Erythroblast (primary cell): ENCODE results near the gene VEGFB.

Experiments
- GATA1 ChIP-seq: IDR thresholded peaks from 2 replicates; pipeline ENCODE4 v1.6.1; 2011; ENCODE audit warnings: low read depth, mild to moderate bottlenecking, control low read depth, low read length, moderate library complexity
- POLR2A ChIP-seq: IDR thresholded peaks from 2 replicates; pipeline ENCODE4 v1.6.1; 2011; ENCODE audit warnings: mild to moderate bottlenecking, low read length

DNA sequence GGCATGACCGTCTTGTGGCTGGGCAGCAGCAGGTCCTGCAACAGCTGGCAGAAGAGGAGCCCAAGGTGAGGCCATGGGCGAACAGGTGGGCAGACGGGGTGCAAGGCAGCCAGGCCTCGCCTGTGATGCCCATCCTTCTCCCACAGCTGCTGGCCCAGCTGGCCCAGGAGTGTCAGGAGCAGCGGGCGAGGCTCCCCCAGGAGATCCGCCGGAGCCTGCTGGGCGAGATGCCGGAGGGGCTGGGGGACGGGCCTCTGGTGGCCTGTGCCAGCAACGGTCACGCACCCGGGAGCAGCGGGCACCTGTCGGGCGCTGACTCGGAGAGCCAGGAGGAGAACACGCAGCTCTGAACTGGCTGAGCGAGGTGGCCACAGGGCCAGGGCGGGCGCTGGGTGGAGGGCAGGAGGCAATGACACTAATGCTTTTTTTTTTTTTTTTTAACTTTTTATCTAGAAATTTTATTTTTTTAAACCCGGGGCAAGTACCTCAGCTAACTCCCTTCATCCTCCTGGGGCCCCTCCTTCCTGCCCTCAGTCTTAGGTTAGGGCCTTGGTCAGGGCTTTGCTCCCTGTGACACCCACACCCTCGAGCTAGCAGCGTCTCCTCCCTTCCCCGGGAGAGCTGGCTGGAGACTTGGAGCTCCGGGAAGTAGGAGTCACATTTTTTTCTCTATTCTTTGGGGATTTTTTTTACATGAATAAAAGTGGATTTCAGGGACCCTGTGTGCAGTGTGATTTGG is 33.0 kb downstream of the VEGFB start:
- TF ChIP-seq POLR2A (no peak), GATA1 (no peak)
